ENCODE results near the gene PITX1.
"Not testable (repeated sequence)": the region's sequence is repeated elsewhere in the genome, so short reads cannot be mapped to it uniquely, and the experiment has no call there.

PITX1 gene

GRCh38 chr5:135010502-135011354 is 23.3 kb downstream of the PITX1 start:
- DNase-seq (ENCODE audit: low read depth in 2 of 2, low spot score in 1 of 2), result no peak

- no peak for DNase-seq (ENCODE audit: low read depth in 2 of 2, low spot score in 1 of 2)
Observed at GRCh38 chr5:135009736-135010501, 24.1 kb downstream of the PITX1 start.

GRCh38 chr5:135008981-135009735 is 24.9 kb downstream of the PITX1 start:
- no peak for DNase-seq (ENCODE audit: low read depth in 2 of 2, low spot score in 1 of 2)

GRCh38 chr5:135008556-135008955 is 25.5 kb downstream of the PITX1 start:
- DNase-seq (ENCODE audit: low read depth in 2 of 2, low spot score in 1 of 2), result no peak

GRCh38 chr5:135007749-135008363 is 26.2 kb downstream of the PITX1 start:
- DNase-seq (ENCODE audit: low read depth in 2 of 2, low spot score in 1 of 2), result no peak

- DNase-seq (ENCODE audit: low read depth in 2 of 2, low spot score in 1 of 2), result no peak
Observed at GRCh38 chr5:135007305-135007704, 26.7 kb downstream of the PITX1 start.

- no peak for DNase-seq (ENCODE audit: low read depth in 2 of 2, low spot score in 1 of 2)
Observed at GRCh38 chr5:135005076-135005475, 29.0 kb downstream of the PITX1 start.

GRCh38 chr5:135004376-135004775 is 29.7 kb downstream of the PITX1 start:
- DNase-seq (ENCODE audit: low read depth in 2 of 2, low spot score in 1 of 2), result no peak

GRCh38 chr5:134998068-134998467 is 36.0 kb downstream of the PITX1 start:
- not testable (repeated sequence) for DNase-seq (ENCODE audit: low read depth in 2 of 2, low spot score in 1 of 2)

GRCh38 chr5:134997015-134997414 is 37.0 kb downstream of the PITX1 start:
- DNase-seq (ENCODE audit: low read depth in 2 of 2, low spot score in 1 of 2), result no peak

GRCh38 chr5:134995850-134996402 is 38.1 kb downstream of the PITX1 start:
- no peak for DNase-seq (ENCODE audit: low read depth in 2 of 2, low spot score in 1 of 2)

GRCh38 chr5:134994560-134995156 is 39.4 kb downstream of the PITX1 start:
- no peak for DNase-seq (ENCODE audit: low read depth in 2 of 2, low spot score in 1 of 2)

GRCh38 chr5:134993161-134993560 is 40.9 kb downstream of the PITX1 start:
- no peak for DNase-seq (ENCODE audit: low read depth in 2 of 2, low spot score in 1 of 2)

- DNase-seq (ENCODE audit: low read depth in 2 of 2, low spot score in 1 of 2), result no peak
Observed at GRCh38 chr5:134992148-134992547, 41.9 kb downstream of the PITX1 start.

GRCh38 chr5:134990183-134990582 is 43.8 kb downstream of the PITX1 start:
- DNase-seq (ENCODE audit: low read depth in 2 of 2, low spot score in 1 of 2), result not testable (repeated sequence)

GRCh38 chr5:134989266-134989830 is 44.7 kb downstream of the PITX1 start:
- no peak for DNase-seq (ENCODE audit: low read depth in 2 of 2, low spot score in 1 of 2)

- no peak for DNase-seq (ENCODE audit: low read depth in 2 of 2, low spot score in 1 of 2)
Observed at GRCh38 chr5:134982230-134982629, 51.8 kb downstream of the PITX1 start.

GRCh38 chr5:134979416-134979815 is 54.6 kb downstream of the PITX1 start:
- no peak for DNase-seq (ENCODE audit: low read depth in 2 of 2, low spot score in 1 of 2)

Data from stimulated activated CD8-positive, alpha-beta memory T cell treated with anti-CD3 and anti-CD28 coated beads, Interleukin-4, amount 100 ng/mL, for 1 hour (primary cell).